Caco-2 (cell line): ENCODE results near the gene ACSS1. TPM values are rescaled to one million over a fixed set of nuclear protein-coding genes. Genes with fewer than 3 reads are reported as not detected.

Experiments used
- BruUV-seq: library from RNA; stranded (reverse); fragments of 400-500 nt; replicated peaks from 2 replicates; lab custom pipeline; 2021; lab: Mats Ljungman, UMichigan
- CTCF ChIA-PET: fragments of 300-600 bp; sonication (Branson Sonifier 250); formaldehyde crosslinking; loops from one replicate; lab custom pipeline; 2022; ENCODE audit warnings: antibody characterized with exemption; lab: Charles Lee
- POLR2A ChIA-PET: fragments of 300-600 bp; sonication (Branson Sonifier 250); formaldehyde crosslinking; loops from one replicate; lab custom pipeline; 2022; ENCODE audit warnings: antibody characterized with exemption; lab: Charles Lee
- DNase-seq, 2 experiments: peaks; one replicate each; pipeline versions ENCODE4 v3.0.0 to v3.0.0-alpha.2; 2020 to 2022
- H3K27me3 ChIP-seq: replicated peaks from 2 replicates; pipeline ENCODE4 v1.6.0; 2011; ENCODE audit warnings: low read length; ENCODE audit not compliant: control insufficient read depth, insufficient read depth
- H3K36me3 ChIP-seq: 2 replicates; pipeline ENCODE4 v1.5.1; 2011; ENCODE audit warnings: low read length; ENCODE audit not compliant: control insufficient read depth, insufficient read depth
- H3K4me1 ChIP-seq: fragments of 250-450 bp; sonication (Bioruptor Pico); 2 replicates; pipeline ENCODE4 v1.5.1; 2020; ENCODE audit warnings: mild to moderate bottlenecking
- H3K4me3 ChIP-seq: 2 replicates; pipeline ENCODE4 v1.5.1; 2011; ENCODE audit warnings: low read depth, mild to moderate bottlenecking, control low read depth, low read length
- H3K9me3 ChIP-seq: fragments of 250-450 bp; sonication (Bioruptor Pico); 2 replicates; pipeline ENCODE4 v1.5.1; 2020; ENCODE audit warnings: mild to moderate bottlenecking, moderate library complexity
- H3K27ac Mint-ChIP-seq: one replicate; pipeline ENCODE4 v1.8.0; 2022; ENCODE audit warnings: mixed read lengths; ENCODE audit not compliant: unreplicated experiment
- H3K27me3 Mint-ChIP-seq: one replicate; pipeline ENCODE4 v1.8.0; 2022; ENCODE audit warnings: mixed read lengths; ENCODE audit not compliant: insufficient read depth, unreplicated experiment
- H3K36me3 Mint-ChIP-seq: one replicate; pipeline ENCODE4 v1.8.0; 2022; ENCODE audit warnings: mild to moderate bottlenecking, mixed read lengths; ENCODE audit not compliant: insufficient read depth, unreplicated experiment
- H3K4me1 Mint-ChIP-seq: one replicate; pipeline ENCODE4 v1.8.0; 2022; ENCODE audit warnings: low read depth, mixed read lengths; ENCODE audit not compliant: unreplicated experiment
- H3K4me3 Mint-ChIP-seq: one replicate; pipeline ENCODE4 v1.8.0; 2022; ENCODE audit warnings: mild to moderate bottlenecking, moderate library complexity, mixed read lengths; ENCODE audit not compliant: unreplicated experiment
- H3K9me3 Mint-ChIP-seq: one replicate; pipeline ENCODE4 v1.8.0; 2022; ENCODE audit warnings: mixed read lengths; ENCODE audit not compliant: unreplicated experiment
- CTCF ChIP-seq, 2 experiments: fragments of 200-600 bp in 1 of 2; IDR thresholded peaks; 1 replicate in 1 of 2; 2 replicates in 1 of 2; pipeline versions ENCODE4 v1.5.1 to v1.8.0; 2011 to 2022; ENCODE audit warnings: antibody characterized with exemption in 1 of 2, control low read depth in 1 of 2, inconsistent platforms in 1 of 2, low read depth in 1 of 2, low read length in 1 of 2, mild to moderate bottlenecking in 1 of 2, moderate library complexity in 1 of 2; ENCODE audit not compliant: insufficient read depth in 1 of 2, severe bottlenecking in 1 of 2, unreplicated experiment in 1 of 2
- intact Hi-C: fragments of 100-400 bp; cut with micrococcal nuclease; formaldehyde crosslinking; loops from one replicate; pipeline ENCODE4 v1.10.0; 2022; ENCODE audit not compliant: unreplicated experiment
- total RNA-seq: library from RNA; stranded (reverse); gene quantifications from 2 replicates; pipeline ENCODE4 v1.2.3, GENCODE V29; 2022

ACSS1 gene
- total RNA-seq, 1 experiment from 2014 or later = 113 TPM

- H3K4me1 ChIP-seq = no peaks in the 10 kb centered on the region
- Mint-ChIP-seq H3K27ac (no peak overlapping the region), H3K36me3 (peaks cover 33% of the 10 kb centered on the region), H3K9me3 (no peaks in the 10 kb centered on the region), H3K27me3 (no peaks in the 10 kb centered on the region), H3K4me3 (no peak overlapping the region), H3K4me1 (no peaks in the 10 kb centered on the region)
- no peak overlapping the region for H3K4me3 ChIP-seq
- no peak for DNase-seq
- intact Hi-C loops = no loop called here
- POLR2A ChIA-PET = no interaction called here
- H3K27me3 ChIP-seq = no peaks in the 10 kb centered on the region
- no peaks in the 10 kb centered on the region for H3K9me3 ChIP-seq
- H3K36me3 ChIP-seq = peaks cover 3% of the 10 kb centered on the region
- BruUV-seq = no TSS peak
- CTCF ChIA-PET = no interaction called here
- TF ChIP-seq CTCF (IDR thresholded peaks at IDR 0.05; ENCODE audit: insufficient read depth in 1 of 2, low read depth in 1 of 2, low read length in 1 of 2, severe bottlenecking in 1 of 2, unreplicated experiment in 1 of 2) = no peak
Observed at GRCh38 chr20:25042531-25043498, 15.1 kb downstream of the ACSS1 start.

- no TSS peak for BruUV-seq
- H3K9me3 ChIP-seq = no peaks in the 10 kb centered on the region
- Mint-ChIP-seq H3K36me3 (peaks cover 38% of the 10 kb centered on the region), H3K9me3 (no peaks in the 10 kb centered on the region), H3K4me1 (no peaks in the 10 kb centered on the region), H3K27ac (no peak overlapping the region), H3K27me3 (no peaks in the 10 kb centered on the region), H3K4me3 (no peak overlapping the region)
- POLR2A ChIA-PET = no interaction called here
- CTCF ChIA-PET = no interaction called here
- no peaks in the 10 kb centered on the region for H3K4me1 ChIP-seq
- no peak for TF ChIP-seq CTCF (IDR thresholded peaks at IDR 0.05; ENCODE audit: insufficient read depth in 1 of 2, low read depth in 1 of 2, low read length in 1 of 2, severe bottlenecking in 1 of 2, unreplicated experiment in 1 of 2)
- H3K36me3 ChIP-seq = peaks cover 4% of the 10 kb centered on the region
- intact Hi-C loops = no loop called here
- H3K4me3 ChIP-seq = no peak overlapping the region
- no peaks in the 10 kb centered on the region for H3K27me3 ChIP-seq
- DNase-seq = no peak
Observed at GRCh38 chr20:25041813-25042530, 16.0 kb downstream of the ACSS1 start.

- Mint-ChIP-seq H3K27me3 (no peaks in the 10 kb centered on the region), H3K4me1 (no peaks in the 10 kb centered on the region), H3K36me3 (peaks cover 36% of the 10 kb centered on the region), H3K4me3 (no peak overlapping the region), H3K9me3 (no peaks in the 10 kb centered on the region), H3K27ac (no peak overlapping the region)
- Histone ChIP-seq H3K27me3 (no peaks in the 10 kb centered on the region), H3K4me1 (no peaks in the 10 kb centered on the region), H3K9me3 (no peaks in the 10 kb centered on the region), H3K36me3 (peaks cover 3% of the 10 kb centered on the region), H3K4me3 (no peak overlapping the region)
- CTCF ChIA-PET = no interaction called here
- BruUV-seq = no TSS peak
- intact Hi-C loops = no loop called here
- no peak for DNase-seq
- TF ChIP-seq CTCF (IDR thresholded peaks at IDR 0.05; ENCODE audit: insufficient read depth in 1 of 2, low read depth in 1 of 2, low read length in 1 of 2, severe bottlenecking in 1 of 2, unreplicated experiment in 1 of 2) = no peak
- POLR2A ChIA-PET = no interaction called here
Observed at GRCh38 chr20:25040438-25040831, 17.5 kb downstream of the ACSS1 start.
